K562 (cell line): ENCODE measurements around the gene NFATC3. TPM values are rescaled to one million over a fixed set of nuclear protein-coding genes. Genes with fewer than 3 reads are reported as not detected.

Experiments
- ARID1B ChIP-seq: fragments of 450-650 bp; IDR thresholded peaks from 2 replicates; pipeline ENCODE4 v1.6.1; 2016; ENCODE audit warnings: antibody characterized with exemption, mild to moderate bottlenecking, inconsistent platforms
- ASH1L ChIP-seq: fragments of 450-650 bp; IDR thresholded peaks from 2 replicates; pipeline ENCODE4 v1.6.1; 2018; ENCODE audit warnings: borderline replicate concordance, mild to moderate bottlenecking, low read depth; ENCODE audit not compliant: partially characterized antibody
- ATF1 ChIP-seq, 2 experiments: fragments of 450-650 bp in 1 of 2; IDR thresholded peaks; 2 replicates each; pipeline ENCODE4 v1.6.1; 2016; ENCODE audit warnings: missing compliant biosample characterization in 1 of 2, missing genetic modification characterization in 1 of 2
- CEBPG ChIP-seq, 3 experiments: fragments of 200-800 bp in 1 of 3; sonication (Bioruptor generic) in 1 of 3; sonication (generic) in 1 of 3; formaldehyde crosslinking in 1 of 3; IDR thresholded peaks in 2 of 3; conservative IDR thresholded peaks in 1 of 3; 2 replicates each; pipeline versions ENCODE4 v1.6.1 to v1.8.0; 2016 to 2022; ENCODE audit warnings: missing compliant biosample characterization in 2 of 3, missing genetic modification characterization in 2 of 3, mild to moderate bottlenecking in 1 of 3, missing genetic modification reagents in 1 of 3
- MAZ ChIP-seq, 2 experiments: fragments of 450-650 bp in 1 of 2; sonication (generic) in 1 of 2; formaldehyde crosslinking; IDR thresholded peaks in 1 of 2; conservative IDR thresholded peaks in 1 of 2; 2 replicates each; pipeline versions ENCODE4 v1.4.0 to v1.5.0; 2020; ENCODE audit warnings: mild to moderate bottlenecking in 1 of 2, missing genetic modification reagents in 1 of 2
- MCM7 ChIP-seq, 2 experiments: fragments of 450-650 bp; IDR thresholded peaks; 2 replicates each; pipeline ENCODE4 v1.6.1; 2016 to 2018
- MEF2D ChIP-seq: conservative IDR thresholded peaks from 2 replicates; pipeline ENCODE4 v1.6.1; 2016; ENCODE audit warnings: low read depth, missing genetic modification characterization, missing compliant biosample characterization
- MLLT1 ChIP-seq, 2 experiments: fragments of 450-650 bp; IDR thresholded peaks; 2 replicates each; pipeline ENCODE4 v1.6.1; 2016
- MNT ChIP-seq, 2 experiments: fragments of 450-650 bp; conservative IDR thresholded peaks; 2 replicates each; pipeline ENCODE4 v1.6.1; 2017; ENCODE audit warnings: mild to moderate bottlenecking in 2 of 2, moderate library complexity in 2 of 2
- NBN ChIP-seq: fragments of 450-650 bp; IDR thresholded peaks from 2 replicates; pipeline ENCODE4 v1.6.1; 2016; ENCODE audit warnings: low read depth, mild to moderate bottlenecking
- NKRF ChIP-seq: fragments of 450-650 bp; IDR thresholded peaks from 2 replicates; pipeline ENCODE4 v1.6.1; 2016; ENCODE audit warnings: borderline replicate concordance
- RBM14 ChIP-seq: fragments of 200-400 bp; formaldehyde crosslinking; IDR thresholded peaks from 2 replicates; pipeline ENCODE4 v1.6.1; 2018; ENCODE audit warnings: low read depth, mild to moderate bottlenecking, low read length, moderate library complexity, borderline replicate concordance; ENCODE audit not compliant: insufficient read depth
- SIN3B ChIP-seq: fragments of 450-650 bp; IDR thresholded peaks from 2 replicates; pipeline ENCODE4 v1.6.1; 2017; ENCODE audit warnings: low read depth, mild to moderate bottlenecking, moderate library complexity
- SMAD2 ChIP-seq: fragments of 150-350 bp; IDR thresholded peaks from 2 replicates; pipeline ENCODE4 v1.6.1; 2014; ENCODE audit warnings: low read depth, mild to moderate bottlenecking, low read length
- VEZF1 ChIP-seq: fragments of 200-800 bp; sonication (Bioruptor generic); IDR thresholded peaks from 2 replicates; pipeline ENCODE4 v1.6.1; 2017; ENCODE audit warnings: missing genetic modification characterization, missing compliant biosample characterization
- polyA plus RNA-seq, 8 experiments: library from polyadenylated mRNA; depleted of rRNA in 4 of 8; stranded (reverse) in 5 of 8; unstranded in 3 of 8; fragments of >200 nt; fragmentation: Nextera tagmentation in 2 of 8; fragmentation: Illumina TruSeq in 1 of 8; extraction: Ambion mirVana in 2 of 8; extraction: Trizol in 1 of 8; gene quantifications; 2 replicates each; pipeline versions ENCODE4 v1.2.1 to v1.2.3, GENCODE V29; 2011 to 2014; ENCODE audit warnings: inconsistent platforms in 1 of 8, missing spikeins in 1 of 8
- total RNA-seq, 7 experiments: library from RNA; depleted of rRNA in 6 of 7; stranded (reverse); fragments of >200 nt in 6 of 7; fragmentation: Illumina TruSeq in 2 of 7; extraction: Trizol in 2 of 7; gene quantifications; 2 replicates each; pipeline versions ENCODE4 v1.2.1 to v1.2.3, GENCODE V29; 2011 to 2021; ENCODE audit warnings: low replicate concordance in 1 of 7

NFATC3 gene
- total and polyA plus RNA-seq, 9 of the 15 experiments (the other 6 are each of a cell fraction or from before 2014, with no cell fraction given) = 15.7 to 98.4 (median 59.4) TPM

- TF ChIP-seq SIN3B = no peak
- peak; percentile 33 for TF ChIP-seq ASH1L
- TF ChIP-seq NKRF = peak; percentile 43; the same call in 1 of the 2 replicates
- 0 out of 4 replicates have a peak, but pooled peaks of 1 of the 2 experiments have one; percentile 29 for TF ChIP-seq MAZ (CRISPR knock-in tag; conservative IDR thresholded peaks at IDR 0.05 in 1 of 2, IDR thresholded peaks at IDR 0.05 in 1 of 2)
- 0 out of 4 replicates have a peak, but pooled peaks of 1 of the 2 experiments have one; percentile 52 for TF ChIP-seq MCM7 (IDR thresholded peaks at IDR 0.05)
- TF ChIP-seq NBN = peak; percentile 52; the same call in 1 of the 2 replicates
- peak in 1 of 2 experiments; percentile 59; a peak in 1 of 4 replicates for TF ChIP-seq MLLT1 (IDR thresholded peaks at IDR 0.05)
- no peak for TF ChIP-seq SMAD2
- no peak for TF ChIP-seq MEF2D (tag)
- TF ChIP-seq ARID1B = peak; percentile 32
- TF ChIP-seq VEZF1 (CRISPR knock-in tag) = peak; percentile 70
- no peak for TF ChIP-seq RBM14
- no peak for TF ChIP-seq ATF1 (CRISPR knock-in tag; IDR thresholded peaks at IDR 0.05)
- 0 out of 2 replicates have a peak, but pooled peaks have one; percentile 19 for TF ChIP-seq ATF1 (tag; IDR thresholded peaks at IDR 0.05)
- peak in 1 of 2 experiments; percentile 32; a peak in 2 of 4 replicates for TF ChIP-seq MNT (conservative IDR thresholded peaks at IDR 0.05)
- TF ChIP-seq CEBPG (CRISPR knock-in tag; IDR thresholded peaks at IDR 0.05) = no peak
- TF ChIP-seq CEBPG (tag; conservative IDR thresholded peaks at IDR 0.05 in 1 of 2, IDR thresholded peaks at IDR 0.05 in 1 of 2) = no peak
These were observed 5.0 kb downstream of the NFATC3 start (continued) for GRCh38 chr16:68090130-68090529.
